HepG2 (cell line): ENCODE results near the gene UBE2G2. TPM values are rescaled to one million over a fixed set of nuclear protein-coding genes. Genes with fewer than 3 reads are reported as not detected.
A peak's percentile ranks its signal among the peaks of the same experiment; 100 is the strongest.

Source experiments
- DDIT3 ChIP-seq: sonication (generic); formaldehyde crosslinking; IDR thresholded peaks from 2 replicates; pipeline ENCODE4 v1.4.0; 2020; ENCODE audit warnings: mild to moderate bottlenecking, missing genetic modification reagents
- E2F5 ChIP-seq: sonication (generic); formaldehyde crosslinking; conservative IDR thresholded peaks from 2 replicates; pipeline ENCODE4 v1.4.0; 2020; ENCODE audit warnings: missing genetic modification reagents
- EP300 ChIP-seq, 3 experiments: sonication (generic) in 1 of 3; formaldehyde crosslinking in 1 of 3; IDR thresholded peaks; 2 replicates each; pipeline versions ENCODE4 v1.5.1 to v1.6.1; 2011 to 2020; ENCODE audit warnings: low read depth in 2 of 3, low read length in 2 of 3, borderline replicate concordance in 1 of 3, improper control_type of control experiment in 1 of 3, mild to moderate bottlenecking in 1 of 3, missing genetic modification reagents in 1 of 3, moderate library complexity in 1 of 3
- NFE2L2 ChIP-seq: fragments of 150-350 bp; IDR thresholded peaks from 2 replicates; pipeline ENCODE4 v1.6.1; 2014; ENCODE audit warnings: low read length
- NFKBIZ ChIP-seq: IDR thresholded peaks from 2 replicates; pipeline ENCODE4 v1.6.1; 2018; ENCODE audit warnings: missing genetic modification reagents, missing compliant biosample characterization
- PRDM15 ChIP-seq: sonication (generic); formaldehyde crosslinking; IDR thresholded peaks from 2 replicates; pipeline ENCODE4 v1.4.0; 2020; ENCODE audit warnings: missing genetic modification reagents
- RAD21 ChIP-seq: fragments of 450-650 bp; formaldehyde crosslinking; IDR thresholded peaks from 2 replicates; pipeline ENCODE4 v1.5.0; 2020; ENCODE audit warnings: mild to moderate bottlenecking
- RNF219 ChIP-seq: sonication (generic); formaldehyde crosslinking; IDR thresholded peaks from 2 replicates; pipeline ENCODE4 v1.5.0; 2020; ENCODE audit warnings: mild to moderate bottlenecking, missing genetic modification reagents
- ZBTB4 ChIP-seq: sonication (generic); formaldehyde crosslinking; IDR thresholded peaks from 2 replicates; pipeline ENCODE4 v1.4.0; 2020; ENCODE audit warnings: missing genetic modification reagents, mild to moderate bottlenecking, borderline replicate concordance
- ZFP36L1 ChIP-seq: sonication (generic); formaldehyde crosslinking; IDR thresholded peaks from 2 replicates; pipeline ENCODE4 v1.8.0; 2022; ENCODE audit warnings: mild to moderate bottlenecking, missing genetic modification reagents, moderate library complexity
- ZNF101 ChIP-seq: sonication (generic); formaldehyde crosslinking; IDR thresholded peaks from 2 replicates; pipeline ENCODE4 v1.4.0; 2020; ENCODE audit warnings: mild to moderate bottlenecking, low read depth, missing genetic modification reagents, borderline replicate concordance
- ZNF121 ChIP-seq: sonication (generic); formaldehyde crosslinking; IDR thresholded peaks from 2 replicates; pipeline ENCODE4 v1.5.0; 2020; ENCODE audit warnings: mild to moderate bottlenecking, missing genetic modification reagents
- ZNF629 ChIP-seq: sonication (generic); formaldehyde crosslinking; conservative IDR thresholded peaks from 2 replicates; pipeline ENCODE4 v1.5.0; 2020; ENCODE audit warnings: missing genetic modification reagents
- ZNF639 ChIP-seq: conservative IDR thresholded peaks from 2 replicates; pipeline ENCODE4 v1.6.1; 2018; ENCODE audit warnings: missing genetic modification reagents
- ZNF652 ChIP-seq: IDR thresholded peaks from 2 replicates; pipeline ENCODE4 v1.6.1; 2016; ENCODE audit warnings: low read depth, borderline replicate concordance
- ZNF780A ChIP-seq: sonication (generic); formaldehyde crosslinking; IDR thresholded peaks from 2 replicates; pipeline ENCODE4 v1.8.0; 2022; ENCODE audit warnings: mild to moderate bottlenecking, missing genetic modification reagents, moderate library complexity
- ZNF879 ChIP-seq: sonication (generic); formaldehyde crosslinking; IDR thresholded peaks from 2 replicates; pipeline ENCODE4 v1.8.1; 2023; ENCODE audit warnings: missing genetic modification reagents
- polyA plus RNA-seq, 8 experiments: library from polyadenylated mRNA; depleted of rRNA in 3 of 8; stranded (reverse) in 7 of 8; unstranded in 1 of 8; fragments of >200 nt; fragmentation: Illumina TruSeq in 4 of 8; extraction: Trizol in 4 of 8; gene quantifications; 2 replicates each; pipeline versions ENCODE4 v1.2.1 to v1.2.3, GENCODE V29; 2011 to 2016; ENCODE audit warnings: low read depth in 4 of 8, missing spikeins in 1 of 8, mixed read lengths in 1 of 8; ENCODE audit not compliant: insufficient read depth in 1 of 8
- total RNA-seq, 5 experiments: library from RNA; depleted of rRNA; stranded (reverse); fragments of >200 nt; fragmentation: Illumina TruSeq; extraction: Trizol; gene quantifications; 2 replicates each; pipeline ENCODE4 v1.2.3, GENCODE V29; 2016; ENCODE audit warnings: low read depth in 1 of 5

The UBE2G2 gene
- total and polyA plus RNA-seq, 2 of the 13 experiments (the other 11 are each of a cell fraction or from before 2014, with no cell fraction given) = 55.4 to 92.0 TPM

- TF ChIP-seq EP300 (IDR thresholded peaks at IDR 0.05; ENCODE audit: low read depth in 2 of 2, low read length in 2 of 2) (no peak), EP300 (CRISPR knock-in tag; IDR thresholded peaks at IDR 0.05; ENCODE audit: borderline replicate concordance) (no peak), NFKBIZ (CRISPR knock-in tag) (no peak), ZNF652 (CRISPR knock-in tag) (no peak), ZBTB4 (no peak), ZNF629 (CRISPR knock-in tag) (no peak), ZNF879 (CRISPR knock-in tag) (no peak), DDIT3 (CRISPR knock-in tag) (no peak), ZNF639 (CRISPR knock-in tag) (no peak), ZNF121 (CRISPR knock-in tag) (no peak), PRDM15 (CRISPR knock-in tag) (no peak), NFE2L2 (no peak), ZFP36L1 (no peak), ZNF780A (CRISPR knock-in tag) (no peak), RAD21 (peak; percentile 27), ZNF101 (CRISPR knock-in tag) (no peak), E2F5 (CRISPR knock-in tag) (no peak), RNF219 (no peak)
Measured at GRCh38 chr21:44846485-44847260, 45.1 kb upstream of the UBE2G2 start (continued).
